IPS-NIHi11 (cell line): ENCODE measurements around the gene NHERF2.
A peak's percentile ranks its signal among the peaks of the same experiment; 100 is the strongest.

Experiments used
- DNase-seq: peaks from one replicate; pipeline ENCODE4 v3.0.0; 2012; ENCODE audit warnings: mixed read lengths, low spot score

NHERF2 gene

GRCh38 chr16:2061023-2061422 is 34.3 kb downstream of the NHERF2 start:
- no peak for DNase-seq

GRCh38 chr16:2061526-2061925 is 34.8 kb downstream of the NHERF2 start:
- no peak for DNase-seq

GRCh38 chr16:2062801-2063200 is 36.1 kb downstream of the NHERF2 start:
- no peak for DNase-seq

- no peak for DNase-seq
These were observed 37.2 kb downstream of the NHERF2 start for GRCh38 chr16:2063861-2064260.

- no peak for DNase-seq
These were observed 37.8 kb downstream of the NHERF2 start for GRCh38 chr16:2064368-2064945.

GRCh38 chr16:2066139-2066538 is 39.4 kb downstream of the NHERF2 start:
- DNase-seq: no peak

GRCh38 chr16:2070576-2071453 is 44.1 kb downstream of the NHERF2 start:
- no peak for DNase-seq

- no peak for DNase-seq
These were observed 44.9 kb downstream of the NHERF2 start for GRCh38 chr16:2071454-2072202.

GRCh38 chr16:2072926-2073325 is 46.2 kb downstream of the NHERF2 start:
- DNase-seq: no peak

- DNase-seq: no peak
These were observed 47.4 kb downstream of the NHERF2 start for GRCh38 chr16:2074071-2074470.

- no peak for DNase-seq
These were observed 48.9 kb downstream of the NHERF2 start for GRCh38 chr16:2075631-2076030.

- DNase-seq: no peak
These were observed 49.6 kb downstream of the NHERF2 start for GRCh38 chr16:2076072-2076865.

GRCh38 chr16:2077016-2077415 is 50.3 kb downstream of the NHERF2 start:
- no peak for DNase-seq

- DNase-seq: no peak
These were observed 51.0 kb downstream of the NHERF2 start for GRCh38 chr16:2077696-2078095.

- DNase-seq: no peak
These were observed 51.4 kb downstream of the NHERF2 start for GRCh38 chr16:2078096-2078495.

- DNase-seq: no peak
These were observed 52.0 kb downstream of the NHERF2 start for GRCh38 chr16:2078691-2079090.

- DNase-seq: no peak
These were observed 52.7 kb downstream of the NHERF2 start for GRCh38 chr16:2079311-2079800.

- DNase-seq: no peak
These were observed 53.3 kb downstream of the NHERF2 start for GRCh38 chr16:2079991-2080390.

- no peak for DNase-seq
These were observed 54.7 kb downstream of the NHERF2 start for GRCh38 chr16:2081201-2082084.

- peak; percentile 74 for DNase-seq
These were observed 55.7 kb downstream of the NHERF2 start for GRCh38 chr16:2082171-2082982.
